ENCODE results near the gene GPS1.

- TF ChIP-seq MYC (IDR thresholded peaks at IDR 0.05; ENCODE audit: low read depth, low read length) (peak; percentile 63), CTCF (IDR thresholded peaks at IDR 0.05; ENCODE audit: low read depth, low read length) (no peak)
Observed at GRCh38 chr17:82098169-82098938, 46.7 kb downstream of the GPS1 start, which contains the start of gene FASN.
